SK-N-SH treated with all-trans-retinoic acid at 6 μM for 48 hours (cell line): ENCODE data around the gene PDSS2.

ENCODE experiments used
- ATAC-seq: fragments of 200-7000 bp; cut with Tn5 transposase; 3 replicates; pipeline ENCODE4 v1.9.1; 2020; ENCODE audit warnings: mild to moderate bottlenecking, moderate library complexity
- ARNTL ChIP-seq: fragments of 450-650 bp; formaldehyde crosslinking; IDR thresholded peaks from 2 replicates; pipeline ENCODE4 v1.5.0; 2020; ENCODE audit warnings: low read depth, mild to moderate bottlenecking, moderate library complexity, borderline replicate concordance
- BACH2 ChIP-seq: fragments of 250-450 bp; sonication (Bioruptor Pico); IDR thresholded peaks from 2 replicates; pipeline ENCODE4 v1.9.0; 2021; ENCODE audit warnings: mild to moderate bottlenecking, borderline replicate concordance
- CREB5 ChIP-seq: fragments of 250-450 bp; sonication (Bioruptor Pico); IDR thresholded peaks from 2 replicates; pipeline ENCODE4 v1.5.1; 2020; ENCODE audit warnings: low read depth, mild to moderate bottlenecking, moderate library complexity
- CSDC2 ChIP-seq: fragments of 250-450 bp; sonication (Bioruptor Pico); IDR thresholded peaks from 2 replicates; pipeline ENCODE4 v1.5.0; 2020; ENCODE audit warnings: mild to moderate bottlenecking, moderate library complexity
- CSRNP3 ChIP-seq: fragments of 250-450 bp; sonication (Bioruptor Pico); IDR thresholded peaks from 2 replicates; pipeline ENCODE4 v1.5.1; 2021; ENCODE audit warnings: mild to moderate bottlenecking, moderate library complexity
- ESRRG ChIP-seq: fragments of 250-450 bp; sonication (Bioruptor Pico); IDR thresholded peaks from 2 replicates; pipeline ENCODE4 v1.6.1; 2021; ENCODE audit warnings: mild to moderate bottlenecking
- GLIS3 ChIP-seq: fragments of 250-450 bp; sonication (Bioruptor Pico); IDR thresholded peaks from 2 replicates; pipeline ENCODE4 v1.5.0; 2020; ENCODE audit warnings: mild to moderate bottlenecking, moderate library complexity
- ISL1 ChIP-seq: fragments of 250-450 bp; sonication (Bioruptor Pico); IDR thresholded peaks from 2 replicates; pipeline ENCODE4 v2.1.2; 2022; ENCODE audit warnings: mild to moderate bottlenecking, moderate library complexity
- OSR1 ChIP-seq: fragments of 250-450 bp; sonication (Bioruptor Pico); IDR thresholded peaks from 2 replicates; pipeline ENCODE4 v1.8.0; 2022; ENCODE audit warnings: moderate library complexity, mild to moderate bottlenecking, inconsistent platforms
- PATZ1 ChIP-seq: fragments of 250-450 bp; sonication (Bioruptor Pico); IDR thresholded peaks from 2 replicates; pipeline ENCODE4 v1.8.0; 2020; ENCODE audit warnings: mild to moderate bottlenecking, moderate library complexity, borderline replicate concordance
- POU6F1 ChIP-seq: fragments of 250-450 bp; sonication (Bioruptor Pico); IDR thresholded peaks from 2 replicates; pipeline ENCODE4 v1.8.0; 2021; ENCODE audit warnings: low read depth, mild to moderate bottlenecking, moderate library complexity, borderline replicate concordance
- RARB ChIP-seq: fragments of 250-450 bp; sonication (Bioruptor Pico); IDR thresholded peaks from 2 replicates; pipeline ENCODE4 v1.8.0; 2021; ENCODE audit warnings: mild to moderate bottlenecking, moderate library complexity
- TCF4 ChIP-seq: fragments of 250-450 bp; sonication (Bioruptor Pico); IDR thresholded peaks from 2 replicates; pipeline ENCODE4 v1.8.0; 2021; ENCODE audit warnings: mild to moderate bottlenecking, moderate library complexity, borderline replicate concordance
- TOX ChIP-seq: fragments of 250-450 bp; sonication (Bioruptor Pico); IDR thresholded peaks from 2 replicates; pipeline ENCODE4 v1.8.0; 2021; ENCODE audit warnings: mild to moderate bottlenecking, moderate library complexity, borderline replicate concordance
- TSHZ2 ChIP-seq: fragments of 250-450 bp; sonication (Bioruptor Pico); IDR thresholded peaks from 2 replicates; pipeline ENCODE4 v1.5.0; 2020; ENCODE audit warnings: mild to moderate bottlenecking, moderate library complexity
- ZC3H10 ChIP-seq: fragments of 250-450 bp; sonication (Bioruptor Pico); IDR thresholded peaks from 2 replicates; pipeline ENCODE4 v1.5.1; 2021; ENCODE audit warnings: mild to moderate bottlenecking, moderate library complexity
- ZFP3 ChIP-seq: fragments of 250-450 bp; sonication (Bioruptor Pico); IDR thresholded peaks from 2 replicates; pipeline ENCODE4 v1.5.0; 2020; ENCODE audit warnings: mild to moderate bottlenecking, moderate library complexity
- ZFP30 ChIP-seq: fragments of 450-650 bp; formaldehyde crosslinking; IDR thresholded peaks from 2 replicates; pipeline ENCODE4 v1.5.0; 2022; ENCODE audit warnings: mild to moderate bottlenecking, moderate library complexity
- ZNF565 ChIP-seq: fragments of 450-650 bp; formaldehyde crosslinking; conservative IDR thresholded peaks from 2 replicates; pipeline ENCODE4 v1.5.0; 2020; ENCODE audit warnings: low read depth, mild to moderate bottlenecking, moderate library complexity
- ZNF70 ChIP-seq: fragments of 450-650 bp; formaldehyde crosslinking; IDR thresholded peaks from 2 replicates; pipeline ENCODE4 v1.5.0; 2020; ENCODE audit warnings: mild to moderate bottlenecking, moderate library complexity

PDSS2 gene

GRCh38 chr6:107448776-107449175 lies 10.6 kb downstream of the PDSS2 start:
- ATAC-seq = no peak
- no peak for TF ChIP-seq ESRRG (CRISPR knock-in tag)
- TF ChIP-seq ISL1 (CRISPR knock-in tag) = no peak
- TF ChIP-seq POU6F1 (CRISPR knock-in tag) = no peak
- TF ChIP-seq RARB (CRISPR knock-in tag) = no peak
- TF ChIP-seq TOX (CRISPR knock-in tag) = no peak
- no peak for TF ChIP-seq CSRNP3 (CRISPR knock-in tag)
- TF ChIP-seq TCF4 (CRISPR knock-in tag) = no peak
- TF ChIP-seq ZC3H10 (CRISPR knock-in tag) = no peak
- no peak for TF ChIP-seq PATZ1 (CRISPR knock-in tag)
- TF ChIP-seq OSR1 (CRISPR knock-in tag) = no peak
- TF ChIP-seq TSHZ2 (CRISPR knock-in tag) = no peak
- TF ChIP-seq CSDC2 (CRISPR knock-in tag) = no peak
- no peak for TF ChIP-seq ZFP30
- no peak for TF ChIP-seq ZNF565 (CRISPR knock-in tag)
- no peak for TF ChIP-seq ZNF70 (CRISPR knock-in tag)
- TF ChIP-seq GLIS3 (CRISPR knock-in tag) = no peak
- TF ChIP-seq ARNTL = no peak
- no peak for TF ChIP-seq CREB5 (CRISPR knock-in tag)
- no peak for TF ChIP-seq BACH2 (CRISPR knock-in tag)
- no peak for TF ChIP-seq ZFP3

- ATAC-seq = no peak
- TF ChIP-seq PATZ1 (CRISPR knock-in tag) (no peak), CREB5 (CRISPR knock-in tag) (no peak), ESRRG (CRISPR knock-in tag) (no peak), TCF4 (CRISPR knock-in tag) (no peak)
- TF ChIP-seq, all 23 proteins: peak for 0
Observed at GRCh38 chr6:107447663-107448216, 11.6 kb downstream of the PDSS2 start.
